Heart left ventricle (tissue), 13 donors: Measurements from ENCODE around the gene ABCA1.

Experiments used
- CTCF ChIP-seq, 12 donors: fragments of 200-600 bp; sonication (generic) in 4 of 12; IDR thresholded peaks; one replicate each; pipeline versions ENCODE4 v1.5.0 to v1.8.0; 2018 to 2022; ENCODE audit warnings: antibody characterized with exemption in 12 of 12, mild to moderate bottlenecking in 5 of 12
- POLR2A ChIP-seq, 2 donors: fragments of 450-650 bp; IDR thresholded peaks; one replicate each; pipeline ENCODE4 v1.6.1; 2017; ENCODE audit warnings: antibody characterized with exemption in 2 of 2, mild to moderate bottlenecking in 2 of 2, moderate library complexity in 2 of 2
- donor health status: ischemic (EF 13 %, LVEDD 7.1; RV severe dilation, severe dysfunction).
- donor health status: DM: no; HTN: yes; CAD: no.
- donor health status: DM: no; HTN: no; CAD: no.
- donor health status: ischemic (EF 25% LVEDD 6.9; RV normal size, moderate dysfunction).
- donor health status: ischemic (EF 25% LVEDD 5.7; RV mildly dilated, moderate dysfunction).
- donor health status: ischemic (EF 35%, LVEDD 5.7; RV mildly dilated, moderate dysfunction).
- donor health status: nonischemic (EF 11% LVEDD 7.7; RV severe dilation, severe dysfunction).
- donor health status: DM: yes; HTN: yes; CAD: no.
- donor health status: PGD.
- donor health status: ischemic (EF 29% LVEDD 5.4; RV normal size, mild dysfunction).
- donor health status: nonischemic (EF 23%, LVEDD 6.1; RV moderate dilation, normal function).

GRCh38 chr9:104963076-104963475 is 35.1 kb upstream of the ABCA1 start:
- no peak for TF ChIP-seq POLR2A (IDR thresholded peaks at IDR 0.05)
- TF ChIP-seq CTCF (IDR thresholded peaks at IDR 0.05), result no peak
